ENCODE measurements around the gene RBM17. TPM values are rescaled to one million over a fixed set of nuclear protein-coding genes. Genes with fewer than 3 reads are reported as not detected.

RBM17 gene
- total RNA-seq, 1 experiment from 2014 or later = 124 TPM

DNA sequence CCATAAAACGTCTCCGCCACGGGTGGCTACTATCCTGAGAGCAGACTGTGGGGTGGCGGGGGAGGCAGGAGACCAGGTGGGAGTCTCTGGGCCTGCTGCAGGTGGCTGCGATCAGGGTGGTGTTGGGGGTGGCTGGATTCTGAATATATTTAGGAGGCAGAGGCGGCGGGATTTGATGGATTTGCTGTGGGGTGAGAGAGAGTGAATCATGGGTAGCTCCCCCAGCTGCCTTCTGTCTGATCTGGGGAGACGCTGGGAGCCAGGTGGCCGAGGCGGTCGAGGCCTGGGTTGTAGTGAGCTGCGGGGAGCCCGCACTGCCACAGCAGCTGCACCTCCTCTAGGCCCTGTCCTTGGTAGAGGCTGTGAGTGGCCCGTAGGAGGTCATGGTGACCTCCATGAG, 65.7 kb downstream of the RBM17 start:
- H3K36me3 Mint-ChIP-seq (ENCODE audit: insufficient read depth in 1 of 3, low read depth in 3 of 3) = peaks cover 0 to 3% (median 0%) of the 10 kb centered on the region in 3 experiments; a peak in 2 of 7 replicates
- no peak overlapping the region for H2BK120ac ChIP-seq (ENCODE audit: low read depth, low read length, poor library complexity, severe bottlenecking)
- no peaks in the 10 kb centered on the region for H4K20me1 ChIP-seq (ENCODE audit: control insufficient read depth, insufficient read depth, insufficient read length)
- H3K9ac ChIP-seq (ENCODE audit: extremely low read depth, insufficient read length, low read length) = no peak overlapping the region
- no peak overlapping the region for H3K56ac ChIP-seq (ENCODE audit: insufficient read length, low read depth, low read length)
- no peak overlapping the region for H2BK12ac ChIP-seq (ENCODE audit: insufficient read length, low read depth, low read length)
- H3K4me1 Mint-ChIP-seq = peaks cover 16 to 27% of the 10 kb centered on the region in 2 experiments
- H3K4me2 ChIP-seq (ENCODE audit: insufficient read depth, insufficient read length, low read length) = no peak overlapping the region
- H3K23ac ChIP-seq (ENCODE audit: insufficient read length, low read depth, low read length) = no peak overlapping the region
- DNase-seq = no peak
- no CpG with 5 or more reads among the region's 14 CpGs for WGBS (ENCODE audit: extremely low coverage, insufficient read length, low lambda C conversion rate)
- H3K23me2 ChIP-seq (ENCODE audit: insufficient read length, low read depth, low read length, poor library complexity, severe bottlenecking) = peaks cover 3% of the 10 kb centered on the region
- TF ChIP-seq, protein P1, sequence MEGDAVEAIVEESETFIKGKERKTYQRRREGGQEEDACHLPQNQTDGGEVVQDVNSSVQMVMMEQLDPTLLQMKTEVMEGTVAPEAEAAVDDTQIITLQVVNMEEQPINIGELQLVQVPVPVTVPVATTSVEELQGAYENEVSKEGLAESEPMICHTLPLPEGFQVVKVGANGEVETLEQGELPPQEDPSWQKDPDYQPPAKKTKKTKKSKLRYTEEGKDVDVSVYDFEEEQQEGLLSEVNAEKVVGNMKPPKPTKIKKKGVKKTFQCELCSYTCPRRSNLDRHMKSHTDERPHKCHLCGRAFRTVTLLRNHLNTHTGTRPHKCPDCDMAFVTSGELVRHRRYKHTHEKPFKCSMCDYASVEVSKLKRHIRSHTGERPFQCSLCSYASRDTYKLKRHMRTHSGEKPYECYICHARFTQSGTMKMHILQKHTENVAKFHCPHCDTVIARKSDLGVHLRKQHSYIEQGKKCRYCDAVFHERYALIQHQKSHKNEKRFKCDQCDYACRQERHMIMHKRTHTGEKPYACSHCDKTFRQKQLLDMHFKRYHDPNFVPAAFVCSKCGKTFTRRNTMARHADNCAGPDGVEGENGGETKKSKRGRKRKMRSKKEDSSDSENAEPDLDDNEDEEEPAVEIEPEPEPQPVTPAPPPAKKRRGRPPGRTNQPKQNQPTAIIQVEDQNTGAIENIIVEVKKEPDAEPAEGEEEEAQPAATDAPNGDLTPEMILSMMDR (conservative IDR thresholded peaks at IDR 0.05) = no peak
- no peak overlapping the region for H3K18ac ChIP-seq (ENCODE audit: insufficient read length, low read depth, low read length)
- peak overlapping the region; percentile 71; the same call in 1 of the 2 replicates for H3K14ac ChIP-seq (ENCODE audit: insufficient read depth, low read length)
- no peak overlapping the region for H4K91ac ChIP-seq (ENCODE audit: insufficient read length, low read depth, low read length)
- no peak overlapping the region for H4K8ac ChIP-seq (replicated peaks; ENCODE audit: insufficient read length, low read depth, low read length)
- no peak overlapping the region for H3T11ph ChIP-seq (ENCODE audit: low read length)
- H2AK5ac ChIP-seq (ENCODE audit: insufficient read length, low read length) = no peak overlapping the region
- H3K4ac ChIP-seq (ENCODE audit: low read depth, low read length) = no peak overlapping the region
- H2BK5ac ChIP-seq (ENCODE audit: insufficient read length, low read length) = no peak overlapping the region
- H2BK20ac ChIP-seq (ENCODE audit: low read depth, low read length, poor library complexity, severe bottlenecking) = no peak overlapping the region
- H3K9me3 ChIP-seq (ENCODE audit: control insufficient read depth, low read depth, low read length) = no peaks in the 10 kb centered on the region
- no peaks in the 10 kb centered on the region for H3K79me1 ChIP-seq (ENCODE audit: insufficient read depth, low read depth, low read length, poor library complexity, severe bottlenecking)
- H4K5ac ChIP-seq (ENCODE audit: insufficient read length, low read depth, low read length) = no peak overlapping the region
- H3K27me3 Mint-ChIP-seq (ENCODE audit: low read depth) = peaks cover 2% of the 10 kb centered on the region; the same call in 1 of the 2 replicates
- no peaks in the 10 kb centered on the region for H3K9me3 Mint-ChIP-seq
- H3K27ac Mint-ChIP-seq = no peak overlapping the region; a peak in 1 of 7 replicates
- H3K27me3 ChIP-seq (ENCODE audit: insufficient read depth, low read length) = no peaks in the 10 kb centered on the region
- H2AFZ ChIP-seq (ENCODE audit: low read length) = no peak overlapping the region
- no peak overlapping the region for H2BK15ac ChIP-seq (ENCODE audit: low read depth, low read length)
- no peaks in the 10 kb centered on the region; the same call in 1 of the 2 replicates for H3K4me1 ChIP-seq (ENCODE audit: insufficient read depth, low read length)
- peaks cover 3% of the 10 kb centered on the region; the same call in 1 of the 2 replicates for H3K79me2 ChIP-seq (ENCODE audit: insufficient read depth, low read length)
- H3K4me3 Mint-ChIP-seq = no peak overlapping the region
- no peak overlapping the region for H3K27ac ChIP-seq (ENCODE audit: insufficient read length, low read depth, low read length)
